Colonic mucosa (tissue), 4 donors: Measurements from ENCODE around the gene FERMT1. TPM values are rescaled to one million over a fixed set of nuclear protein-coding genes. Genes with fewer than 3 reads are reported as not detected.

Source experiments
- DNase-seq: peaks from one replicate; pipeline ENCODE4 v3.0.0-alpha.2; 2020
- H3K27ac ChIP-seq: fragments of 200-600 bp; one replicate; pipeline ENCODE4 v1.8.0; 2021
- H3K27me3 ChIP-seq: fragments of 200-600 bp; one replicate; pipeline ENCODE4 v1.8.0; 2021
- H3K36me3 ChIP-seq: fragments of 200-600 bp; one replicate; pipeline ENCODE4 v1.8.0; 2021
- H3K4me1 ChIP-seq: fragments of 200-600 bp; one replicate; pipeline ENCODE4 v1.8.0; 2021; ENCODE audit warnings: mild to moderate bottlenecking
- H3K4me3 ChIP-seq: fragments of 200-600 bp; one replicate; pipeline ENCODE4 v1.8.0; 2021
- H3K9ac ChIP-seq, 2 donors: one replicate each; pipeline ENCODE4 v1.7.0; 2013; ENCODE audit warnings: control low read depth in 2 of 2, low read depth in 2 of 2, low read length in 2 of 2
- H3K9me3 ChIP-seq: fragments of 200-600 bp; one replicate; pipeline ENCODE4 v1.8.0; 2021
- intact Hi-C: fragments of 100-400 bp; cut with DNase I; formaldehyde crosslinking; loops from one replicate; pipeline ENCODE4 v1.14.1; 2022
- total RNA-seq, 2 donors: library from RNA; stranded (reverse); fragmentation: NEBNext Ultra II Directional in 1 of 2; extraction: Animal tissue kit (Norgen Biotek cat#: 25700) in 1 of 2; gene quantifications; one replicate each; pipeline ENCODE4 v1.2.1, GENCODE V29; 2021
- TF ChIP-seq, protein P1 (sequence below): fragments of 200-600 bp; IDR thresholded peaks from one replicate; pipeline ENCODE4 v1.8.0; 2022; ENCODE audit warnings: antibody characterized with exemption, mild to moderate bottlenecking
- donor health status: healthy.
- donor health status: DM: no; HTN: no; CAD: no.
- donor health status: DM: no; HTN: no; CAD: no.

The FERMT1 gene, protein sequence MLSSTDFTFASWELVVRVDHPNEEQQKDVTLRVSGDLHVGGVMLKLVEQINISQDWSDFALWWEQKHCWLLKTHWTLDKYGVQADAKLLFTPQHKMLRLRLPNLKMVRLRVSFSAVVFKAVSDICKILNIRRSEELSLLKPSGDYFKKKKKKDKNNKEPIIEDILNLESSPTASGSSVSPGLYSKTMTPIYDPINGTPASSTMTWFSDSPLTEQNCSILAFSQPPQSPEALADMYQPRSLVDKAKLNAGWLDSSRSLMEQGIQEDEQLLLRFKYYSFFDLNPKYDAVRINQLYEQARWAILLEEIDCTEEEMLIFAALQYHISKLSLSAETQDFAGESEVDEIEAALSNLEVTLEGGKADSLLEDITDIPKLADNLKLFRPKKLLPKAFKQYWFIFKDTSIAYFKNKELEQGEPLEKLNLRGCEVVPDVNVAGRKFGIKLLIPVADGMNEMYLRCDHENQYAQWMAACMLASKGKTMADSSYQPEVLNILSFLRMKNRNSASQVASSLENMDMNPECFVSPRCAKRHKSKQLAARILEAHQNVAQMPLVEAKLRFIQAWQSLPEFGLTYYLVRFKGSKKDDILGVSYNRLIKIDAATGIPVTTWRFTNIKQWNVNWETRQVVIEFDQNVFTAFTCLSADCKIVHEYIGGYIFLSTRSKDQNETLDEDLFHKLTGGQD
- 10 to 100 TPM; 68.8 to 83.9 TPM for total RNA-seq

DNA sequence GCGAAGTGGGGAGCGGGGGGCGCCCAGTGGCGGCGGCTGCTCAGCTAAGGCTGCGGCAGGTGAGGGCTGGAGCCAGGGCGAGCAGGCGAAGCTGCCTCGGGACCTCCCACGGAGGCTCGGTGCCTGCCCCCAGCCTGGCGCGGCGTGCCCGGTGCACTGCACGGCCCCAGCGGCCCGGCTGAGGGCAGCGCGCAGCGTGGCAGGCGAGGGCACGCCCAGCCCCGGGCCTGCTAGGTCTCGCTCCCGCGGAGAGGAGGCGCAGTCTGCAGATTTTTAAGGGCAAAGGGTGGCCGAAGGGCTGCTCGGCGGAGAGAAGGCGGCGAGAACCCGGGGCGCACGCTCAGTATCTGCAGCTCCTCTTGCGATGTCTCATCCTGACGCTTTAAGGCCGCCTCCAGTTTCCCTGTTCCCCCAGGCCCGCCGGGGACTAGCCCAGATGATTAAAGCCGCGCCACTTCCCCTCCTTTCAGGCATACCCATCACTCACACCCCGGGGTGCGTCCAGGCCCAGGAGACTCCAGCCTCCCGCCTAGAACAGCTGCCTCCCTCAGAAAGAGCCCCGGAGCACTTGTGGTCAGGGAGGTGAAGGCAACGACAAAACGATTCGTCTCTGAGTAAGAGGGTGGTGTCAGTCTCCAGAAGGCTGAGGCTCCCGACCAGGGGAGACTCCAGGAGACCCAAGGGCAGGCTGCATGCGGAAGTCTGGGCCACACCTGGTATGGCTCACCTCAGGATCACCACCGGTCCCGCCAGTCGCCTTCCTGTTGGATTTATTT is at the start of gene FERMT1:
Gene FERMT1 (minus strand): TSS at position 158 of the 776 bp plus-strand sequence. CDS start 3,476 bp downstream, outside the sequence.
- peak within 1 kb of the TSS; percentile 81 for H3K27ac ChIP-seq
- intact Hi-C loops: no loop called here
- H3K9ac ChIP-seq: peak within 1 kb of the TSS; percentile 60 to 89
- H3K4me1 ChIP-seq: no peaks in the 10 kb centered on the region
- peak within 1 kb of the TSS; percentile 63 for H3K4me3 ChIP-seq
- peaks cover 3% of the 10 kb centered on the region for H3K27me3 ChIP-seq
- peak; percentile 89 for DNase-seq
- H3K9me3 ChIP-seq: no peaks in the 10 kb centered on the region
- TF ChIP-seq, protein P1, sequence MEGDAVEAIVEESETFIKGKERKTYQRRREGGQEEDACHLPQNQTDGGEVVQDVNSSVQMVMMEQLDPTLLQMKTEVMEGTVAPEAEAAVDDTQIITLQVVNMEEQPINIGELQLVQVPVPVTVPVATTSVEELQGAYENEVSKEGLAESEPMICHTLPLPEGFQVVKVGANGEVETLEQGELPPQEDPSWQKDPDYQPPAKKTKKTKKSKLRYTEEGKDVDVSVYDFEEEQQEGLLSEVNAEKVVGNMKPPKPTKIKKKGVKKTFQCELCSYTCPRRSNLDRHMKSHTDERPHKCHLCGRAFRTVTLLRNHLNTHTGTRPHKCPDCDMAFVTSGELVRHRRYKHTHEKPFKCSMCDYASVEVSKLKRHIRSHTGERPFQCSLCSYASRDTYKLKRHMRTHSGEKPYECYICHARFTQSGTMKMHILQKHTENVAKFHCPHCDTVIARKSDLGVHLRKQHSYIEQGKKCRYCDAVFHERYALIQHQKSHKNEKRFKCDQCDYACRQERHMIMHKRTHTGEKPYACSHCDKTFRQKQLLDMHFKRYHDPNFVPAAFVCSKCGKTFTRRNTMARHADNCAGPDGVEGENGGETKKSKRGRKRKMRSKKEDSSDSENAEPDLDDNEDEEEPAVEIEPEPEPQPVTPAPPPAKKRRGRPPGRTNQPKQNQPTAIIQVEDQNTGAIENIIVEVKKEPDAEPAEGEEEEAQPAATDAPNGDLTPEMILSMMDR: no peak
- H3K36me3 ChIP-seq: no peaks in the 10 kb centered on the region

DNA sequence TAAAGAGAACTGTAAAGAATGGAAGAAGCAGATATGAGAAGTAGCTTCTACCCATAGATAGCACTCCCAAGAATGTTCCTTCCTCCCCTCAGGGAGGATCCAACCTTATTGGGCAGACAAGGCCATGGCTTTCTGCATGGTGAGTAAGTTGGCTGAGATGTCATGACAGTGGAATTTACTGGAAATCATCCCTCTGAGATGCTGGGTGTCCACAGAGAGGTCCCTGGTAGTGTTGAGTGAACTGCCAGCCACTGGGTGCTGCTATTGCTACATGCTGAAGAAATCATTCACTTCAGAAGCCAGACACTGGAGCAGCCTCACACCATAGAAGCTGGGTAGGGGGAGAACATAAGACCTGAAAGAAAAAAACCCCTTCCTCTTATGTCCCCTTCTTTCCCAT is 46.4 kb upstream of the FERMT1 start:
- Histone ChIP-seq H3K27ac (no peak overlapping the region), H3K9ac (no peak overlapping the region), H3K27me3 (no peaks in the 10 kb centered on the region), H3K4me3 (no peak overlapping the region), H3K4me1 (no peaks in the 10 kb centered on the region), H3K9me3 (no peaks in the 10 kb centered on the region), H3K36me3 (no peaks in the 10 kb centered on the region)
- intact Hi-C loops: no loop called here
- DNase-seq: no peak
- TF ChIP-seq, protein P1: no peak

DNA sequence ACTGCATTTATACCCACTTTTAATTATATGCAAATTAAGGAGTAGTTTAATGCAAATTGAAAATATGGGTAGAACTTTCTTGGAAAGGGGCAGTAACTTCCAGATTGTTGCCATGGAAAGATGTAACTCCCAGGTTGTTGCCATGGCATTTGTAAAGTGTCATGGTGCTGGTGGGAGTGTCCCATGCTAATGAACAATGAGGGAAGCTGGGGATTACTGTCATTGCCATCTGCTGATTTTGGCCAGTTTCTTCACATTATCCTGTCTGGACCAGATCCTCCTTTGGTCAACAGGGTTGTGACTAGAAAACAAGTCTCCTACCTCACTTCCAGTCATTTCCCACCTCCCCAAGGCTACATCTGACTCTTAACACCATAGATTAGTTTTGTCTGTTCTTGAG is 45.4 kb upstream of the FERMT1 start:
- Histone ChIP-seq H3K4me3 (no peak overlapping the region), H3K9me3 (no peaks in the 10 kb centered on the region), H3K27ac (no peak overlapping the region), H3K9ac (no peak overlapping the region), H3K4me1 (no peaks in the 10 kb centered on the region), H3K36me3 (no peaks in the 10 kb centered on the region), H3K27me3 (no peaks in the 10 kb centered on the region)
- no peak for DNase-seq
- TF ChIP-seq, protein P1: no peak
- intact Hi-C loops: no loop called here

DNA sequence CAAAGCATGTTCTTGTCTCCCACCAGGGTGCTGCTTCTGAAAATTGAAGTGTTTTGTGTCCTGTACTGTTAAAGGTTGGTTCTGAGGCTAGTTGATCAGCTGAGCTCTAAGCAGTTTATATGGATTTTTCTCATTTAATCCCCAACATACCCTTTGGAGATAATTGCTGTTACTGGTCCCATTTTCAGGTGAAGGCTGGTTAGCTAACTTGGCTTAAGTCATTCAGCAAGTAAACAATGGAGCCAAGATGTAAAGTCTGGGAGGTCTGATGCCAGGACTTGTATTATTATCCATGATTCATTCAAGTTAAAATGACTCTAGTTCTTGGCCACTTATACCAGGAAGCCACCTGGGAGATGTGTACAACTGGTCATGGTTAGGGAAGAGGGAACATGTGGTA is 42.5 kb upstream of the FERMT1 start:
- Histone ChIP-seq H3K27me3 (no peaks in the 10 kb centered on the region), H3K9me3 (no peaks in the 10 kb centered on the region), H3K36me3 (no peaks in the 10 kb centered on the region), H3K4me3 (no peak overlapping the region), H3K9ac (no peak overlapping the region), H3K4me1 (no peaks in the 10 kb centered on the region), H3K27ac (no peak overlapping the region)
- intact Hi-C loops: no loop called here
- no peak for DNase-seq
- TF ChIP-seq, protein P1: no peak
